GM12874 (cell line): ENCODE results near the gene LRRC8C.

Source experiments
- TF ChIP-seq, protein P1 (sequence below): IDR thresholded peaks from 2 replicates; pipeline ENCODE4 v1.5.1; 2011; ENCODE audit warnings: low read depth, mild to moderate bottlenecking, control low read depth, low read length, moderate library complexity; ENCODE audit not compliant: insufficient read depth

Gene LRRC8C

DNA sequence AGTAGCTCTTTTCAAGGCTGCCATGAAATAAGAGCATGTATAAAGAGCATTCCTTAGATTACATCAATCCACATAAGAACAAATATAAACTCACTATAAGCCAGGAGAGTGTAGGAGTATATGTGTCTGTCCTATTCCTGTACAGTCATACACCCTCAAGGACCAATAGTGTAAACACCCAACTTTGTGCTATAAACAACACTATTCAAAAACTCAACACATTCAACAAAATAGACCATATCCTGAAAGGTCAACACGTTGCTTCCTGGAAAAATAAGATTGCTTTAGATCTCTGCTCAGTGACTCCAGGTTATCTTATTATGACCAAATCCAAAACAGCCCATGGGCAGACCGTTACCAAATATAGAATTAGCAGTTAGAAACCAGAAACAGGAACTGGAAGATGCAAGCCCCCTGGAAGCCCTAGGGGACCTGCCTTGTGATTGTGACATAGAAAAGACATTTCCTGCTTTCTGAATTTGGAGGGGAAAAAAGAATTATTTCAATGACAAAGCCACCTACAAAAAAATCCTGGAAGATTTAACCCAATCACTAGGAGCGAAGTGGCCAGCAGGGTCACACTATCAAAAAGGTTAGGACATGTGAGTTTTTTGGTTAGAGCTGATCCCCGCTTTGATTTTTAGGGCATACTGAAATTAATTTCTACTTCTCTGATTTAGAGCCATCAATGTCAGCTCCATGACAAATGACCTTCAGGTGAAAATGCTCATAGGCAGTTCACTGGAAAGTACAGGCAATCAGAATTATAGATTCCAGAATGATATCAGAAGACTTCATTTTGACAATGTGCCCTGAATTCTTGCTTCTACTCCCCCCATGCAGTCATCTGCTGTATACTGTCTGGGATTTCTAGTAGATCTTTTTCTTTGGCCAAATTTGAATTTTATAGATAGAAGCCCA, 59.9 kb downstream of the LRRC8C start:
- TF ChIP-seq, protein P1, sequence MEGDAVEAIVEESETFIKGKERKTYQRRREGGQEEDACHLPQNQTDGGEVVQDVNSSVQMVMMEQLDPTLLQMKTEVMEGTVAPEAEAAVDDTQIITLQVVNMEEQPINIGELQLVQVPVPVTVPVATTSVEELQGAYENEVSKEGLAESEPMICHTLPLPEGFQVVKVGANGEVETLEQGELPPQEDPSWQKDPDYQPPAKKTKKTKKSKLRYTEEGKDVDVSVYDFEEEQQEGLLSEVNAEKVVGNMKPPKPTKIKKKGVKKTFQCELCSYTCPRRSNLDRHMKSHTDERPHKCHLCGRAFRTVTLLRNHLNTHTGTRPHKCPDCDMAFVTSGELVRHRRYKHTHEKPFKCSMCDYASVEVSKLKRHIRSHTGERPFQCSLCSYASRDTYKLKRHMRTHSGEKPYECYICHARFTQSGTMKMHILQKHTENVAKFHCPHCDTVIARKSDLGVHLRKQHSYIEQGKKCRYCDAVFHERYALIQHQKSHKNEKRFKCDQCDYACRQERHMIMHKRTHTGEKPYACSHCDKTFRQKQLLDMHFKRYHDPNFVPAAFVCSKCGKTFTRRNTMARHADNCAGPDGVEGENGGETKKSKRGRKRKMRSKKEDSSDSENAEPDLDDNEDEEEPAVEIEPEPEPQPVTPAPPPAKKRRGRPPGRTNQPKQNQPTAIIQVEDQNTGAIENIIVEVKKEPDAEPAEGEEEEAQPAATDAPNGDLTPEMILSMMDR: no peak

DNA sequence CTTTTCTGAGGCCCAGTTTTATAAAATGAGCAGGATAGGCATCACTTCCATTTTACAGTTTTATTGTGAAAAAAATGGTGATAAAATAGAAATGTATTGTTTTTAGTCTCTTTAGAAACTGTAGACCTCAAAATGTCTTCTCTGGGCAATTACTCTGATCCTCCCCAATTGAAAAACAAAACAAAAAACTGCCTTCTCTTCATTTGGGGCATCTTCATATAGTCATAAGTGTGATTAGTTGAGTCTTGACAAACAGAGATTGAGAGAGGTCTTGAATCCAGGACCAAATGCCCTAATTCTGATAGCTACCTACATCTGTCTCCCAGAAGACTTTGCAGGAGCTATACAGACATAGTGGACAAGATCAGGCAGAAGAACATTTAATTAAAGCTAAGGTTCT, 62.9 kb downstream of the LRRC8C start:
- TF ChIP-seq, protein P1: no peak

DNA sequence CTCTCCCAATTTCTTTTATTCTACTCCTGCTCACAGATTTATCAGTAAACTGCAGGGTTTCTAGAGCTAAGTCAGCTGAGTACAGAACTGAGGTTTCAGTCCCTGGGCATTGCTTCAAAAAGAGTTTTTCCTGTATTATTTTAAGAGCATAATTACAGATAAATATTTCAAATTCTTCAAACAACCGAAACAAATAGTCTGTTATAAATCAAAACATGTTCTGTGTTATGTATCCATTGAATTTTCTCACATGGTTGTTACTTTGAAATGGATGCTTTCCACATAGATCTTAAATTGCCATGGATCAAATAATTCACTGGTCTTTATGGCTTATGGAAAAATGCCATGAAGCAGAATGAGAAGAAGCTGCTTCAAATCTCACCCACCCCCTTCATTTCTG, 64.5 kb downstream of the LRRC8C start:
- TF ChIP-seq, protein P1: no peak

DNA sequence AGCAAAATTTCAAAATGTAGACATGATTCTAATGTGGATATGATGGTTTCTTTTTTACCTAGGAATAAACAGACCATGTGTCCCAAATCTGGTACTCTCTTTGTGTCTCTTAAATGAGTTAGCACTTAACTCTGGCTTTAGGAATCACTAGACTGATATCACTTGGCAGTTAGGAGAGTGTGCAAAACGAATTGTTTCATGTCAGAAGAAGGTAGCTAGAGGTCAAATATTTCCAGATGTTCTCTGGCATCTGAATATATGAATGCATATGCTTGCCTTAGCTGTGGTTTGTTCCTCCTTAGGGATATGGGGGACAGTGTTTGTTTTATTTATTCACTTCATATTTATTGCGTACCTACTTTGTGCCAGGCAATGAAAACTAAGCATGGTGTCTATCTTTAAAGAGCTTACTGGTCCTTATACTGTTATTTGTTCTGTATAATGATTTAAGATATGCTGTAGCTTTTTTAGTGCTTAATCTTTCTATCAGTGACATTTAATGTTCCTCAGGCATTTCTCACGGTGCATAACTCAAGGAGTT, 65.2 kb downstream of the LRRC8C start:
- TF ChIP-seq, protein P1: no peak

DNA sequence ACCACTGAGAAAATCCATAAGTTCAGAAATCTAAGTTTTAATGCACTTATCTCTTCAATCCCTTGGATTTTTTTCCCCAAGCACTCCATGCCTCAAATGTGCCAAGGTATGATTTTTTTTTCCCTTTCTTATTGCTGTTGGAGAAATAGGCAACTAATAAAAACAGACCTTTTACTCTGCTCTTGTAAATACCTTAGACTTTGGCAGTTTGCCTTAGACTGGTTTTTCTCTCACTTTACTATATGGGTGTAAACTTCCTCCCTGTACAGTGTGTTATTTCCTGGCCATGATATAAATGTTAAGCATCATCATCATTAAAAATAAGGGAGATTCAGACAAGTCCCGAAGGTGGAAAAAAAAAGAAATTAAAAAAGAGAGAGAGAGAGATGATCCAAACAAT, 65.7 kb downstream of the LRRC8C start:
- TF ChIP-seq, protein P1: no peak

DNA sequence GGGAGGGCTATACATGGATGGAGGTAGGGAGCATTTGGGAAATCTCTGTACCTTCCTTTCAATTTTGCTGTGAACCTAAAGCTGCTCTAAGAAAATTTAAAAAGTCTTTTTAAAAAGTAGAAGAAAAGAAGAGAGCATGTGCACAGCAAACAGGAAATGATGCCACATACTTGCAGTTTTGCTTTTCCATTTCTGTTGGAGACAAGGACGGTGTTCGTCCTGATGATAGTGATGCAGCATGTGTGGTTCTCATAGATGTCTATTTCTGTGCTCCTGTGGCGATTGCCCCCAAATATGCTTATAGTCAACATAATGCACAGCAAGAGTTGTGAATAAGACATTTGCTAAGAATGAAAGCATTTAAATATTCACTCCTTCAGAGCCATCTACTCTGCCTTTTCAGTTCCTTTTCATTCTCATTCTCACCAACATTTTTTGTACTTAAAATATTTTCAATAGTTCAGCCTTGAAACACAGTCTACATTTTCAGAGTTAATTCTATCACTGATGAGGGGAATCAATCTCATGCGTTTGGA, 66.6 kb downstream of the LRRC8C start:
- TF ChIP-seq, protein P1: no peak

DNA sequence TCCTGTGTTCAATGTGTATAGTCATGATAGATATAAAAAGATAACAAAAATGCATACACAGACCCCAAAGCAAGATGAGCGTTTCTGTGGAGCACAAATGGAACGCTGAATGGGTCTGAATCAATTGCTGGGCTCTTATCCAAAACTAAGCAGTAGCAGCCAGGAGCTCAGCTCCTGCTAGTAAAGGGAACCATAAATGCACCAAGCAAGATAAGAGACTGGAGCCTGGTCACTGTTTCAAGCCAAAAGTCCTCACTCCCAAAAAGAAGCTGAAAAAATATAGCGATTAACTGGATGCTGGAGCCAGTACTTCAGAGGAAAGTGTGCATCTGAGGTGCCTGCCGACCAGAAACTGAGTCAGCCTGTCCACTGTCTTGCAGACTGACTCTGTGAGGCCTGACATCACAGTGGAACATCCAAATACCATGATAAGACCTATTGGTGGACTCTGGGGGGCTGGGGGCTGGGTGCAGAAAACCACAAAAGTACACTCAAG, 68.9 kb downstream of the LRRC8C start:
- TF ChIP-seq, protein P1: no peak
